ENCODE measurements around the gene SPIB. TPM values are rescaled to one million over a fixed set of nuclear protein-coding genes. Genes with fewer than 3 reads are reported as not detected.

SPIB gene
- total and polyA plus RNA-seq, 12 donors, result 0.10 to 0.42 (median 0.20) TPM; not detected in 9

GRCh38 chr19:50462970-50463369 lies 44.2 kb downstream of the SPIB start:
- Histone ChIP-seq H3K36me3 (no peaks in the 10 kb centered on the region), H3K9me3 (no peaks in the 10 kb centered on the region), H3K4me3 (no peak overlapping the region), H3K27me3 (peaks cover 0 to 55% (median 33%) of the 10 kb centered on the region in 7 donors), H3K27ac (no peak overlapping the region), H3K4me1 (no peaks in the 10 kb centered on the region)
- 78% methylated on average over 7 of the region's 7 CpGs for WGBS, 2 donors
- TF ChIP-seq, protein P1, sequence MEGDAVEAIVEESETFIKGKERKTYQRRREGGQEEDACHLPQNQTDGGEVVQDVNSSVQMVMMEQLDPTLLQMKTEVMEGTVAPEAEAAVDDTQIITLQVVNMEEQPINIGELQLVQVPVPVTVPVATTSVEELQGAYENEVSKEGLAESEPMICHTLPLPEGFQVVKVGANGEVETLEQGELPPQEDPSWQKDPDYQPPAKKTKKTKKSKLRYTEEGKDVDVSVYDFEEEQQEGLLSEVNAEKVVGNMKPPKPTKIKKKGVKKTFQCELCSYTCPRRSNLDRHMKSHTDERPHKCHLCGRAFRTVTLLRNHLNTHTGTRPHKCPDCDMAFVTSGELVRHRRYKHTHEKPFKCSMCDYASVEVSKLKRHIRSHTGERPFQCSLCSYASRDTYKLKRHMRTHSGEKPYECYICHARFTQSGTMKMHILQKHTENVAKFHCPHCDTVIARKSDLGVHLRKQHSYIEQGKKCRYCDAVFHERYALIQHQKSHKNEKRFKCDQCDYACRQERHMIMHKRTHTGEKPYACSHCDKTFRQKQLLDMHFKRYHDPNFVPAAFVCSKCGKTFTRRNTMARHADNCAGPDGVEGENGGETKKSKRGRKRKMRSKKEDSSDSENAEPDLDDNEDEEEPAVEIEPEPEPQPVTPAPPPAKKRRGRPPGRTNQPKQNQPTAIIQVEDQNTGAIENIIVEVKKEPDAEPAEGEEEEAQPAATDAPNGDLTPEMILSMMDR (IDR thresholded peaks at IDR 0.05), result no peak
- DNase-seq (no peak), ATAC-seq (no peak)
- intact Hi-C loops (cut with DNase I), result loop anchor here in 6 of 10 donors (5.0 kb wide), 2 partner anchors 96 to 106 kb away; partner anchors contain the start of gene NAPSA (in 5 of the 6)

GRCh38 chr19:50464348-50464747 lies 45.6 kb downstream of the SPIB start:
- intact Hi-C loops (cut with DNase I), result loop anchor here in 6 of 10 donors (5.0 kb wide), 2 partner anchors 97 to 107 kb away; partner anchors contain the start of gene NAPSA (in 5 of the 6)
- Histone ChIP-seq H3K36me3 (no peaks in the 10 kb centered on the region), H3K27me3 (peaks cover 0 to 43% (median 21%) of the 10 kb centered on the region in 7 donors), H3K9me3 (no peaks in the 10 kb centered on the region), H3K4me1 (no peaks in the 10 kb centered on the region), H3K4me3 (no peak overlapping the region), H3K27ac (no peak overlapping the region)
- no peak for DNase-seq
- ATAC-seq, result peak in 1 of 8 donors; percentile 26
- TF ChIP-seq, protein P1 (IDR thresholded peaks at IDR 0.05), result no peak
- 70 to 75% methylated on average over 19 of the region's 19 CpGs for WGBS, 2 donors

GRCh38 chr19:50465000-50465399 lies 46.3 kb downstream of the SPIB start:
- TF ChIP-seq, protein P1 (IDR thresholded peaks at IDR 0.05), result no peak
- Histone ChIP-seq H3K27me3 (peaks cover 0 to 40% (median 16%) of the 10 kb centered on the region in 7 donors), H3K9me3 (no peaks in the 10 kb centered on the region), H3K27ac (no peak overlapping the region), H3K36me3 (no peaks in the 10 kb centered on the region), H3K4me3 (no peak overlapping the region), H3K4me1 (no peaks in the 10 kb centered on the region)
- peak in 1 of 8 donors; percentile 26 for ATAC-seq
- 75 to 83% methylated on average over 13 of the region's 13 CpGs for WGBS, 2 donors
- intact Hi-C loops (cut with DNase I), result loop anchor here in 6 of 10 donors (5.0 kb wide), 2 partner anchors 98 to 108 kb away; partner anchors contain the start of gene NAPSA (in 5 of the 6)
- DNase-seq, result no peak

DNA sequence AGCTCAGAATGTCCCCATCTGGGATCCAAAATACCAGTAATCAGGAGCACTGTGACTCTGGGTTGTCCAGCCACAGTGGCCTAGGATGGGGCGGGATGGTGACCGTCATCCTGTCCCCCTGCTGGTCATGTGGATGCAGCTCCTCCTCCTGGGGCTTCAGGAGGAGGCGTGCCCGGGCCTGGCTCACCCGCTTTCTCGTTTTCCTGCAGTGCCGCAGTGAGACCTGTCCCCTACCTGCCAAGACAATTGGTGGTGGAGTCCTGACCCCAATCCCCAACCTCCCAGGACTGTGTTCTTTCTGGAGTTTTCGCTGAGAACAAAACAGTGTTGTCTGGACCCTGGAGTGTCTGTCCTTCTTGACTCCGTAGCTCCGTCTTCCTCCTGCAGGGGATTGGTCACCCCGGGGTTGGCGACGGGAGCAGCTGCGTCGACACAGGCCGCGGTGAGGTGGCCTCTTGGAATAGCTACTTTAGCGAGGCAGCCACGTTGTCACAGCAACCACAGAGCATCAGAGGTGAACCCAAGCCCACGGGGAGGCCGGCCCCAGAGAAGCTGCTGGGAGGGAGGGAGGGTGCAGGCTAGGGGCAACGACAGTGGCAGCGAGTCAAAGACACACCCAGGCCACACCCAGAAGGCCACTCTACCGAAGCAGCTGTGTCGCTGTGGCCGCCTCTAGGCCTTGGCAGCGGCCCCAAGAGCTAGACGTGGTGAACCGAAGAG lies 47.4 kb downstream of the SPIB start:
- intact Hi-C loops (cut with DNase I), result no loop called here
- 50 to 54% methylated on average over 29 of the region's 29 CpGs for WGBS, 2 donors
- no peaks in the 10 kb centered on the region for H3K4me1 ChIP-seq
- no peak overlapping the region for H3K27ac ChIP-seq
- H3K4me3 ChIP-seq, result no peak overlapping the region
- H3K27me3 ChIP-seq, result peaks cover 0 to 31% (median 9%) of the 10 kb centered on the region in 7 donors
- no peaks in the 10 kb centered on the region for H3K36me3 ChIP-seq
- ATAC-seq, result no peak
- no peaks in the 10 kb centered on the region for H3K9me3 ChIP-seq
- TF ChIP-seq, protein P1 (IDR thresholded peaks at IDR 0.05), result peak in 2 of 9 donors; percentile 9 to 25
- DNase-seq, result no peak
